OCI-LY1 (cell line): ENCODE measurements around the gene CD226.
"Not testable (repeated sequence)": the region's sequence is repeated elsewhere in the genome, so short reads cannot be mapped to it uniquely, and the experiment has no call there.

Experiments
- H2AFZ ChIP-seq: fragments of 200-600 bp; sonication (generic), shearing (Covaris generic); 2 replicates; pipeline ENCODE4 v1.6.0; 2014; ENCODE audit warnings: antibody characterized with exemption, mild to moderate bottlenecking, low read length
- H3F3A ChIP-seq: fragments of 200-600 bp; sonication (generic), shearing (Covaris generic); 2 replicates; pipeline ENCODE4 v1.6.0; 2014; ENCODE audit warnings: mild to moderate bottlenecking, antibody characterized with exemption, low read length, moderate library complexity; ENCODE audit not compliant: insufficient read depth
- H3K27ac ChIP-seq: fragments of 200-600 bp; sonication (generic); 2 replicates; pipeline ENCODE4 v1.5.1; 2014; ENCODE audit warnings: low read length, mixed run types, mild to moderate bottlenecking, low read depth; ENCODE audit not compliant: poor library complexity, severe bottlenecking
- H3K27me3 ChIP-seq: fragments of 200-600 bp; sonication (generic); 2 replicates; pipeline ENCODE4 v1.6.0; 2014; ENCODE audit warnings: antibody characterized with exemption, mild to moderate bottlenecking, low read length, moderate library complexity; ENCODE audit not compliant: insufficient read depth
- H3K36me3 ChIP-seq: fragments of 200-600 bp; sonication (generic); 2 replicates; pipeline ENCODE4 v1.6.1; 2014; ENCODE audit warnings: mild to moderate bottlenecking, antibody characterized with exemption, low read length, moderate library complexity, mixed read lengths; ENCODE audit not compliant: insufficient read depth
- H3K4me1 ChIP-seq: fragments of 200-600 bp; sonication (generic); 2 replicates; pipeline ENCODE4 v1.5.1; 2014; ENCODE audit warnings: mild to moderate bottlenecking, low read length, moderate library complexity; ENCODE audit not compliant: insufficient read depth, severe bottlenecking
- H3K4me2 ChIP-seq: fragments of 200-600 bp; sonication (generic), shearing (Covaris generic); 2 replicates; pipeline ENCODE4 v1.6.1; 2014; ENCODE audit warnings: low read length
- H3K4me3 ChIP-seq: fragments of 200-600 bp; sonication (generic); 2 replicates; pipeline ENCODE4 v1.5.1; 2014; ENCODE audit warnings: low read length, low read depth, mild to moderate bottlenecking, mixed read lengths; ENCODE audit not compliant: poor library complexity, severe bottlenecking
- H3K79me2 ChIP-seq: fragments of 200-600 bp; shearing (Covaris generic); 2 replicates; pipeline ENCODE4 v1.6.1; 2016; ENCODE audit warnings: mixed run types, low read length, mixed read lengths; ENCODE audit not compliant: insufficient read depth
- H3K9ac ChIP-seq: fragments of 200-600 bp; sonication (generic), shearing (Covaris generic); 2 replicates; pipeline ENCODE4 v1.6.1; 2014; ENCODE audit warnings: mild to moderate bottlenecking, low read length, mixed read lengths
- H3K9me2 ChIP-seq: fragments of 200-600 bp; sonication (generic), shearing (Covaris generic); 2 replicates; pipeline ENCODE4 v1.6.1; 2014; ENCODE audit warnings: low read depth, mild to moderate bottlenecking, low read length, mixed read lengths
- H3K9me3 ChIP-seq: fragments of 200-600 bp; shearing (Covaris generic); 2 replicates; pipeline ENCODE4 v1.6.1; 2014; ENCODE audit warnings: low read length, mixed read lengths
- H4K20me1 ChIP-seq: fragments of 200-600 bp; sonication (generic), shearing (Covaris generic); 2 replicates; pipeline ENCODE4 v1.6.0; 2016; ENCODE audit warnings: mild to moderate bottlenecking, low read length; ENCODE audit not compliant: insufficient read depth
- CTCF ChIP-seq: fragments of 200-600 bp; sonication (generic), shearing (Covaris generic); IDR thresholded peaks from 2 replicates; pipeline ENCODE4 v1.5.1; 2017; ENCODE audit warnings: mild to moderate bottlenecking, antibody characterized with exemption, low read length, moderate library complexity, mixed read lengths
- EZH2 ChIP-seq: fragments of 200-600 bp; sonication (generic), shearing (Covaris generic); IDR thresholded peaks from 2 replicates; pipeline ENCODE4 v1.8.0; 2017; ENCODE audit warnings: borderline replicate concordance, mixed run types, mild to moderate bottlenecking, antibody characterized with exemption, low read length, moderate library complexity, mixed read lengths

Gene CD226

GRCh38 chr18:69943021-69943420 is 4.7 kb downstream of the CD226 start:
- Histone ChIP-seq H3K27ac (no peak overlapping the region), H4K20me1 (no peaks in the 10 kb centered on the region), H3K4me2 (no peak overlapping the region), H3K79me2 (no peaks in the 10 kb centered on the region), H3K27me3 (no peaks in the 10 kb centered on the region), H3K36me3 (no peaks in the 10 kb centered on the region), H3K4me3 (no peak overlapping the region), H3F3A (no peaks in the 10 kb centered on the region), H3K9me2 (no peaks in the 10 kb centered on the region), H3K9ac (no peak overlapping the region), H3K9me3 (no peaks in the 10 kb centered on the region), H2AFZ (no peak overlapping the region), H3K4me1 (no peaks in the 10 kb centered on the region)
- TF ChIP-seq CTCF (peak; percentile 44), EZH2 (no peak)

GRCh38 chr18:69941183-69941582 is 6.5 kb downstream of the CD226 start:
- H3K27me3 ChIP-seq: no peaks in the 10 kb centered on the region
- no peak for TF ChIP-seq EZH2
- no peak for TF ChIP-seq CTCF
- H2AFZ ChIP-seq: no peak overlapping the region
- H3K4me3 ChIP-seq: no peak overlapping the region
- H3K79me2 ChIP-seq: no peaks in the 10 kb centered on the region
- no peak overlapping the region for H3K9ac ChIP-seq
- no peaks in the 10 kb centered on the region for H3K4me1 ChIP-seq
- H3F3A ChIP-seq: no peaks in the 10 kb centered on the region
- no peaks in the 10 kb centered on the region for H3K9me3 ChIP-seq
- H3K27ac ChIP-seq: no peak overlapping the region
- H3K4me2 ChIP-seq: no peak overlapping the region
- no peaks in the 10 kb centered on the region for H4K20me1 ChIP-seq
- no peaks in the 10 kb centered on the region for H3K9me2 ChIP-seq
- no peaks in the 10 kb centered on the region for H3K36me3 ChIP-seq

- not testable (repeated sequence) for H3K4me3 ChIP-seq, H3K9me3 ChIP-seq, H3K79me2 ChIP-seq, H2AFZ ChIP-seq, H3K4me1 ChIP-seq, H3K36me3 ChIP-seq, H3K4me2 ChIP-seq, H3K27ac ChIP-seq, H4K20me1 ChIP-seq, H3K9me2 ChIP-seq, H3K27me3 ChIP-seq, H3F3A ChIP-seq, H3K9ac ChIP-seq
Observed at GRCh38 chr18:69939812-69940211, 7.9 kb downstream of the CD226 start.

GRCh38 chr18:69936191-69936558 is 11.5 kb downstream of the CD226 start:
- Histone ChIP-seq H3K9ac (no peak overlapping the region), H3K79me2 (no peaks in the 10 kb centered on the region), H3F3A (no peaks in the 10 kb centered on the region), H3K4me1 (no peaks in the 10 kb centered on the region), H4K20me1 (no peaks in the 10 kb centered on the region), H3K36me3 (no peaks in the 10 kb centered on the region), H3K9me2 (no peaks in the 10 kb centered on the region), H3K27me3 (no peaks in the 10 kb centered on the region), H3K4me2 (no peak overlapping the region), H3K4me3 (no peak overlapping the region), H3K9me3 (no peaks in the 10 kb centered on the region), H3K27ac (no peak overlapping the region), H2AFZ (no peak overlapping the region)
- TF ChIP-seq EZH2: no peak
- no peak for TF ChIP-seq CTCF
